ENCODE results near the gene TBX19.

- TF ChIP-seq ZNF274 (IDR thresholded peaks at IDR 0.05; ENCODE audit: insufficient read depth, insufficient read length) = no peak
- TF ChIP-seq, protein P1, sequence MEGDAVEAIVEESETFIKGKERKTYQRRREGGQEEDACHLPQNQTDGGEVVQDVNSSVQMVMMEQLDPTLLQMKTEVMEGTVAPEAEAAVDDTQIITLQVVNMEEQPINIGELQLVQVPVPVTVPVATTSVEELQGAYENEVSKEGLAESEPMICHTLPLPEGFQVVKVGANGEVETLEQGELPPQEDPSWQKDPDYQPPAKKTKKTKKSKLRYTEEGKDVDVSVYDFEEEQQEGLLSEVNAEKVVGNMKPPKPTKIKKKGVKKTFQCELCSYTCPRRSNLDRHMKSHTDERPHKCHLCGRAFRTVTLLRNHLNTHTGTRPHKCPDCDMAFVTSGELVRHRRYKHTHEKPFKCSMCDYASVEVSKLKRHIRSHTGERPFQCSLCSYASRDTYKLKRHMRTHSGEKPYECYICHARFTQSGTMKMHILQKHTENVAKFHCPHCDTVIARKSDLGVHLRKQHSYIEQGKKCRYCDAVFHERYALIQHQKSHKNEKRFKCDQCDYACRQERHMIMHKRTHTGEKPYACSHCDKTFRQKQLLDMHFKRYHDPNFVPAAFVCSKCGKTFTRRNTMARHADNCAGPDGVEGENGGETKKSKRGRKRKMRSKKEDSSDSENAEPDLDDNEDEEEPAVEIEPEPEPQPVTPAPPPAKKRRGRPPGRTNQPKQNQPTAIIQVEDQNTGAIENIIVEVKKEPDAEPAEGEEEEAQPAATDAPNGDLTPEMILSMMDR (IDR thresholded peaks at IDR 0.05 in 2 of 3, conservative IDR thresholded peaks at IDR 0.05 in 1 of 3; ENCODE audit: control insufficient read depth in 2 of 3, extremely low read depth in 1 of 3, insufficient read depth in 1 of 3, low read depth in 3 of 3, low read length in 3 of 3) = no peak
- TF ChIP-seq NFIC (IDR thresholded peaks at IDR 0.05; ENCODE audit: low read depth, low read length) = no peak
- no peak for TF ChIP-seq BACH1 (IDR thresholded peaks at IDR 0.05; ENCODE audit: borderline replicate concordance)
- TF ChIP-seq BHLHE40 (IDR thresholded peaks at IDR 0.05; ENCODE audit: borderline replicate concordance in 1 of 2, low read depth in 2 of 2, low read length in 1 of 2) = no peak
- TF ChIP-seq USF2 (IDR thresholded peaks at IDR 0.05; ENCODE audit: borderline replicate concordance, low read depth, low read length) = no peak
- TF ChIP-seq POLR2AphosphoS5 (IDR thresholded peaks at IDR 0.05; ENCODE audit: low read length) = no peak
- no peak for TF ChIP-seq EP300 (IDR thresholded peaks at IDR 0.05; ENCODE audit: borderline replicate concordance in 1 of 2, control insufficient read depth in 1 of 2, low read depth in 2 of 2, low read length in 2 of 2)
- TF ChIP-seq, protein P2, sequence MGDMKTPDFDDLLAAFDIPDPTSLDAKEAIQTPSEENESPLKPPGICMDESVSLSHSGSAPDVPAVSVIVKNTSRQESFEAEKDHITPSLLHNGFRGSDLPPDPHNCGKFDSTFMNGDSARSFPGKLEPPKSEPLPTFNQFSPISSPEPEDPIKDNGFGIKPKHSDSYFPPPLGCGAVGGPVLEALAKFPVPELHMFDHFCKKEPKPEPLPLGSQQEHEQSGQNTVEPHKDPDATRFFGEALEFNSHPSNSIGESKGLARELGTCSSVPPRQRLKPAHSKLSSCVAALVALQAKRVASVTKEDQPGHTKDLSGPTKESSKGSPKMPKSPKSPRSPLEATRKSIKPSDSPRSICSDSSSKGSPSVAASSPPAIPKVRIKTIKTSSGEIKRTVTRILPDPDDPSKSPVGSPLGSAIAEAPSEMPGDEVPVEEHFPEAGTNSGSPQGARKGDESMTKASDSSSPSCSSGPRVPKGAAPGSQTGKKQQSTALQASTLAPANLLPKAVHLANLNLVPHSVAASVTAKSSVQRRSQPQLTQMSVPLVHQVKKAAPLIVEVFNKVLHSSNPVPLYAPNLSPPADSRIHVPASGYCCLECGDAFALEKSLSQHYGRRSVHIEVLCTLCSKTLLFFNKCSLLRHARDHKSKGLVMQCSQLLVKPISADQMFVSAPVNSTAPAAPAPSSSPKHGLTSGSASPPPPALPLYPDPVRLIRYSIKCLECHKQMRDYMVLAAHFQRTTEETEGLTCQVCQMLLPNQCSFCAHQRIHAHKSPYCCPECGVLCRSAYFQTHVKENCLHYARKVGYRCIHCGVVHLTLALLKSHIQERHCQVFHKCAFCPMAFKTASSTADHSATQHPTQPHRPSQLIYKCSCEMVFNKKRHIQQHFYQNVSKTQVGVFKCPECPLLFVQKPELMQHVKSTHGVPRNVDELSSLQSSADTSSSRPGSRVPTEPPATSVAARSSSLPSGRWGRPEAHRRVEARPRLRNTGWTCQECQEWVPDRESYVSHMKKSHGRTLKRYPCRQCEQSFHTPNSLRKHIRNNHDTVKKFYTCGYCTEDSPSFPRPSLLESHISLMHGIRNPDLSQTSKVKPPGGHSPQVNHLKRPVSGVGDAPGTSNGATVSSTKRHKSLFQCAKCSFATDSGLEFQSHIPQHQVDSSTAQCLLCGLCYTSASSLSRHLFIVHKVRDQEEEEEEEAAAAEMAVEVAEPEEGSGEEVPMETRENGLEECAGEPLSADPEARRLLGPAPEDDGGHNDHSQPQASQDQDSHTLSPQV (IDR thresholded peaks at IDR 0.05) = no peak
- TF ChIP-seq HDAC2 (IDR thresholded peaks at IDR 0.05) = no peak
- TF ChIP-seq ZNF24 (IDR thresholded peaks at IDR 0.05) = no peak
Observed at GRCh38 chr1:168265596-168265995, 15.1 kb upstream of the TBX19 start.
